G401.6 (cell line): Measurements from ENCODE around the gene GRK6.

ENCODE experiments used
- FAIRE-seq: peaks from 2 replicates; lab custom pipeline; 2012; peaks lifted over from hg19 to GRCh38; lab: Jason Lieb, UNC

GRK6 gene

GRCh38 chr5:177440990-177441780 is 14.7 kb downstream of the GRK6 start:
- no peak for FAIRE-seq

GRCh38 chr5:177442066-177442826 is 15.8 kb downstream of the GRK6 start:
- FAIRE-seq, result no peak

GRCh38 chr5:177443144-177443983 is 16.9 kb downstream of the GRK6 start:
- no peak for FAIRE-seq

GRCh38 chr5:177444106-177445051 is 17.9 kb downstream of the GRK6 start:
- no peak for FAIRE-seq

- peak; percentile 31 for FAIRE-seq
Measured at GRCh38 chr5:177445052-177445916, 18.8 kb downstream of the GRK6 start.

GRCh38 chr5:177445917-177446199 is 19.4 kb downstream of the GRK6 start:
- no peak for FAIRE-seq

GRCh38 chr5:177446200-177447065 is 20.0 kb downstream of the GRK6 start, which contains the start of gene PRR7:
Gene PRR7, plus strand, starts transcription at chr5:177446814. Its CDS starts 8,254 bp downstream, at chr5:177455068.
- no peak for FAIRE-seq

GRCh38 chr5:177447066-177447610 is 20.7 kb downstream of the GRK6 start:
- no peak for FAIRE-seq

- FAIRE-seq, result no peak
Measured at GRCh38 chr5:177447611-177448243, 21.3 kb downstream of the GRK6 start.

GRCh38 chr5:177448244-177448950 is 21.9 kb downstream of the GRK6 start:
- FAIRE-seq, result no peak

GRCh38 chr5:177449140-177450061 is 22.9 kb downstream of the GRK6 start:
- no peak for FAIRE-seq

- FAIRE-seq, result no peak
Measured at GRCh38 chr5:177450667-177451424, 24.4 kb downstream of the GRK6 start.

GRCh38 chr5:177452688-177453638 is 26.5 kb downstream of the GRK6 start:
- no peak for FAIRE-seq

- no peak for FAIRE-seq
Measured at GRCh38 chr5:177453852-177454396, 27.4 kb downstream of the GRK6 start.
